GM12878 (cell line): Measurements from ENCODE around the gene SPAG16.

Experiments used
- GABPA ChIP-seq: IDR thresholded peaks from 2 replicates; pipeline ENCODE4 v1.6.1; 2014; ENCODE audit warnings: antibody characterized with exemption, low read depth, mild to moderate bottlenecking, inconsistent platforms
- HCFC1 ChIP-seq: fragments of 150-350 bp; IDR thresholded peaks from 2 replicates; pipeline ENCODE4 v1.6.1; 2014; ENCODE audit warnings: low read length
- MTA2 ChIP-seq: fragments of 450-650 bp; IDR thresholded peaks from 2 replicates; pipeline ENCODE4 v1.6.1; 2016; ENCODE audit warnings: low read depth, mild to moderate bottlenecking, moderate library complexity
- NFYB ChIP-seq: IDR thresholded peaks from 2 replicates; pipeline ENCODE4 v1.6.1; 2011; ENCODE audit warnings: low read depth, mild to moderate bottlenecking, low read length, improper control_type of control experiment, moderate library complexity; ENCODE audit not compliant: insufficient read depth
- PML ChIP-seq: IDR thresholded peaks from 2 replicates; pipeline ENCODE4 v1.6.1; 2012; ENCODE audit warnings: low read length, inconsistent platforms
- POLR2AphosphoS5 ChIP-seq: IDR thresholded peaks from 2 replicates; pipeline ENCODE4 v1.6.1; 2011; ENCODE audit warnings: mild to moderate bottlenecking, low read length, inconsistent platforms
- RAD21 ChIP-seq: IDR thresholded peaks from 2 replicates; pipeline ENCODE4 v1.6.1; 2011; ENCODE audit warnings: mild to moderate bottlenecking, low read depth, low read length, moderate library complexity; ENCODE audit not compliant: insufficient read depth
- SMC3 ChIP-seq: IDR thresholded peaks from 2 replicates; pipeline ENCODE4 v1.6.1; 2011; ENCODE audit warnings: low read length, improper control_type of control experiment, borderline replicate concordance
- ZNF217 ChIP-seq: fragments of 450-650 bp; IDR thresholded peaks from 2 replicates; pipeline ENCODE4 v1.6.1; 2017; ENCODE audit warnings: antibody characterized with exemption, mild to moderate bottlenecking
- TF ChIP-seq, protein P1 (sequence below): fragments of 450-650 bp; IDR thresholded peaks from 2 replicates; pipeline ENCODE4 v1.6.1; 2017; ENCODE audit warnings: mild to moderate bottlenecking
- TF ChIP-seq, protein P2 (sequence below), 3 experiments: IDR thresholded peaks in 2 of 3; conservative IDR thresholded peaks in 1 of 3; 2 replicates each; pipeline ENCODE4 v1.5.1; 2011; ENCODE audit warnings: low read depth in 3 of 3, low read length in 3 of 3, mild to moderate bottlenecking in 3 of 3, control low read depth in 2 of 3, moderate library complexity in 2 of 3, inconsistent platforms in 1 of 3, mixed read lengths in 1 of 3; ENCODE audit not compliant: control insufficient read depth in 2 of 3, insufficient read depth in 1 of 3; ENCODE audit errors: extremely low read depth in 1 of 3

DNA sequence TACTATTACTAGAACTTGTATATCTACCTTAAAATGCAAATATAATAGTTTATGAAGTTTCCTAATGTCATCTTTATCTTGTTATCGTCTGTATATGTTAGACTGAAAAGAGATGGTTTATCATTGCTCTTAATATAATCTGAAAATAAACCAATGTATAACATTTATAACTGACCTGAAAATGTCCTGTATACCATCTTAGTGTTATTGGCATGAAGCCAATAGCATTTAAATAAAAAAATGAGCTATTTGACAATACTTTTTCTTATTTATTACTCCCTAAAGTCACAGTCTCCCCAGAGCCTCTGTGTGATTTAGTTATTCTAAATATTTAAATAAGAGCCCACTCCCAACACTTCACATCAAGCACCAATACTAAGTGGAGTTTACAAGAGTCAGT is 1128.4 kb downstream of the SPAG16 start:
- TF ChIP-seq SMC3 (no peak), NFYB (no peak), MTA2 (no peak), RAD21 (no peak), ZNF217 (no peak), GABPA (no peak), PML (no peak), POLR2AphosphoS5 (no peak), HCFC1 (no peak)
- TF ChIP-seq, protein P1, sequence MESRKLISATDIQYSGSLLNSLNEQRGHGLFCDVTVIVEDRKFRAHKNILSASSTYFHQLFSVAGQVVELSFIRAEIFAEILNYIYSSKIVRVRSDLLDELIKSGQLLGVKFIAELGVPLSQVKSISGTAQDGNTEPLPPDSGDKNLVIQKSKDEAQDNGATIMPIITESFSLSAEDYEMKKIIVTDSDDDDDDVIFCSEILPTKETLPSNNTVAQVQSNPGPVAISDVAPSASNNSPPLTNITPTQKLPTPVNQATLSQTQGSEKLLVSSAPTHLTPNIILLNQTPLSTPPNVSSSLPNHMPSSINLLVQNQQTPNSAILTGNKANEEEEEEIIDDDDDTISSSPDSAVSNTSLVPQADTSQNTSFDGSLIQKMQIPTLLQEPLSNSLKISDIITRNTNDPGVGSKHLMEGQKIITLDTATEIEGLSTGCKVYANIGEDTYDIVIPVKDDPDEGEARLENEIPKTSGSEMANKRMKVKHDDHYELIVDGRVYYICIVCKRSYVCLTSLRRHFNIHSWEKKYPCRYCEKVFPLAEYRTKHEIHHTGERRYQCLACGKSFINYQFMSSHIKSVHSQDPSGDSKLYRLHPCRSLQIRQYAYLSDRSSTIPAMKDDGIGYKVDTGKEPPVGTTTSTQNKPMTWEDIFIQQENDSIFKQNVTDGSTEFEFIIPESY, result no peak
- TF ChIP-seq, protein P2, sequence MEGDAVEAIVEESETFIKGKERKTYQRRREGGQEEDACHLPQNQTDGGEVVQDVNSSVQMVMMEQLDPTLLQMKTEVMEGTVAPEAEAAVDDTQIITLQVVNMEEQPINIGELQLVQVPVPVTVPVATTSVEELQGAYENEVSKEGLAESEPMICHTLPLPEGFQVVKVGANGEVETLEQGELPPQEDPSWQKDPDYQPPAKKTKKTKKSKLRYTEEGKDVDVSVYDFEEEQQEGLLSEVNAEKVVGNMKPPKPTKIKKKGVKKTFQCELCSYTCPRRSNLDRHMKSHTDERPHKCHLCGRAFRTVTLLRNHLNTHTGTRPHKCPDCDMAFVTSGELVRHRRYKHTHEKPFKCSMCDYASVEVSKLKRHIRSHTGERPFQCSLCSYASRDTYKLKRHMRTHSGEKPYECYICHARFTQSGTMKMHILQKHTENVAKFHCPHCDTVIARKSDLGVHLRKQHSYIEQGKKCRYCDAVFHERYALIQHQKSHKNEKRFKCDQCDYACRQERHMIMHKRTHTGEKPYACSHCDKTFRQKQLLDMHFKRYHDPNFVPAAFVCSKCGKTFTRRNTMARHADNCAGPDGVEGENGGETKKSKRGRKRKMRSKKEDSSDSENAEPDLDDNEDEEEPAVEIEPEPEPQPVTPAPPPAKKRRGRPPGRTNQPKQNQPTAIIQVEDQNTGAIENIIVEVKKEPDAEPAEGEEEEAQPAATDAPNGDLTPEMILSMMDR (IDR thresholded peaks at IDR 0.05 in 2 of 3, conservative IDR thresholded peaks at IDR 0.05 in 1 of 3; ENCODE audit: control insufficient read depth in 2 of 3, extremely low read depth in 1 of 3, insufficient read depth in 1 of 3, low read depth in 3 of 3, low read length in 3 of 3), result no peak
